HG03378 (cell line): ENCODE measurements around the gene SPATA31C2.
"Not testable (repeated sequence)": the region's sequence is repeated elsewhere in the genome, so short reads cannot be mapped to it uniquely, and the experiment has no call there.

Experiments used
- ATAC-seq: cut with Tn5 transposase; IDR thresholded peaks from one replicate; pipeline ENCODE4 v1.9.1; 2021; ENCODE audit warnings: mild to moderate bottlenecking, moderate library complexity; ENCODE audit not compliant: unreplicated experiment

SPATA31C2 gene

DNA sequence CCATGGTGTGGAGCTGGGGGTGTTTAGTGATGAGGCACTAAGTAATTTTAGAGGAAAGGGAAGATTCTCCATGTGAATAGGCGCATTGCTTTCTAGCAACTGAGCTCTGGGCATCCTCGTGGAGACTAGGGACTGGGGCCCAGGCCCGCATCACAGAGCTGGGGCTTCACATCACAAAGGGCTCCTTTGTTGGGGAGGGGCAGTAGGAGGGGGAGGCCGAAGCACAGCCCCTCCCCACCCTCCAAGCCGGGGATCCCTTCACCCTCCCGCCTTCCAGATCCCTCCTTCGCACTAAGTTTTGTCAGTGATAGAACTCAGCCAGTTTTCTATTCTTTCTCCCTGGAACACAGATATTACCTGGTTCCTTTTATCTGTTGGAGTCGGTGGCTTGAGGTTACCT is at the start of gene SPATA31C2:
Gene SPATA31C2 (minus strand): TSS at position 101 of the 400 bp plus-strand sequence. CDS start 29 bp downstream, at position 72.
- not testable (repeated sequence) for ATAC-seq

DNA sequence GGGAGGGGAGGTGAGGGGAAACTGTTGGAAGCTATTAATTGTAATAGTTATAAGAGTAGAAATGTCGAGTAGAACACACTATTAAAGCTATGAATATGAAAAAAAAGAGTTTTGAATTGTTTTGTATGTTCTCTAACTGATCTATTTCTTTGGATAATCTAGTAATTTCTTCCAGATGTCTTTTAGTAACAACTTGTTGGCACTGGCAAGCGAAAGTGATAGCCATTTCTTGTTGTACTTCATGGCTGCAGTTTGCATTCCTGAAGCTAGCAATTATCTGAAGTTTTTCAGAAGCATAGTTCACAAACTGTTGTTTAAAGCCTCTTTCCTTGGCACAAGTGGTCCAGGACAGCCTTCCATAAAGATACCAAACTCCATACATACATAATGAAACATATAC is 49.4 kb upstream of the SPATA31C2 start:
- ATAC-seq: no peak

DNA sequence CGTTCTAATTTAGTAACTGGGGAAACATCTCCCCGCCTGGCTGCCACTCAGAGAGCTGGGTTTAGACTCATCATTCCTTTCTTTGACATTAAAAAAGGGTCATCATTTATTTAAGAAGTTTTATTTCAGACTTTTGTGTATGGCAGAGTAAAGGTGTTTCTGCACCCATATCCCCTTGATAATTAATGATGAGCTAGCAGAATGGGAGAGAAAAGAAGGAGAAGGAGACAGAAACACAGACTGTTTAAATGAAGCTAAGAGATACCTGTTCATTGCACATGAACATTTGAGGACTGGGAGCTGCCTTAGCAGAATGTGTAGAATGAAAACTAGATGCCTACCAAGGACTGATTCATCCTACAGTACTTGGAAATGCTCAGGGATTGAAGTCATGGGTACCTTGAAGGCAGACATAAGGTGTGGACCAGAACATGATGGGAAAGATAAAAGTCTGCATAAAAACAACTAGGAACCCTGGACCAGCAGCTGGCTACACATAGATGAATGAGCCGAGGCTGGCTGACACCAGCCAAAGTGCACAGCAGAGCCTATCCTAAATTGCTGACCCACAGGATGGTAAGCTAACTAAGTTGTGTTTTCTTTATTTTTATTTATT is 48.3 kb upstream of the SPATA31C2 start:
- no peak for ATAC-seq

DNA sequence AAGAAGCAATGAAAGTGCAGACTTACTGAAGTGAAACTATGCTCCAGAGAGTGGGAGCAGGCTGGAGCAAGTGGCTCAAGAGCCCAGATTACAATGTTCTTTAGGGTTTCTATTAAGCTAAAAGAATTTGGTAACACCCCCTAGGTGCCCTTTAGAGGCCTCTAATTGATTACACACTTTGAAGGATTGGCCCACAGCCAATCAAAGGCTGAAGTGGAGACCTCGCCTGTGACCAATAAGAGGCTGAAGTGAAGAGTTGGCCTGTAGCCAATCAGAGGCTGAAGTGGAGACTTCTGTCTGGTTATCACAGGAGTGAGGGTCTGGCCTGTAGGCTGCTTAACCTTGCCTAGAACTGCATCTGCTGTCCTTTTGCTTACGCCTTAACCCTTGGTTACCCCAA is 46.7 kb upstream of the SPATA31C2 start:
- ATAC-seq: no peak

DNA sequence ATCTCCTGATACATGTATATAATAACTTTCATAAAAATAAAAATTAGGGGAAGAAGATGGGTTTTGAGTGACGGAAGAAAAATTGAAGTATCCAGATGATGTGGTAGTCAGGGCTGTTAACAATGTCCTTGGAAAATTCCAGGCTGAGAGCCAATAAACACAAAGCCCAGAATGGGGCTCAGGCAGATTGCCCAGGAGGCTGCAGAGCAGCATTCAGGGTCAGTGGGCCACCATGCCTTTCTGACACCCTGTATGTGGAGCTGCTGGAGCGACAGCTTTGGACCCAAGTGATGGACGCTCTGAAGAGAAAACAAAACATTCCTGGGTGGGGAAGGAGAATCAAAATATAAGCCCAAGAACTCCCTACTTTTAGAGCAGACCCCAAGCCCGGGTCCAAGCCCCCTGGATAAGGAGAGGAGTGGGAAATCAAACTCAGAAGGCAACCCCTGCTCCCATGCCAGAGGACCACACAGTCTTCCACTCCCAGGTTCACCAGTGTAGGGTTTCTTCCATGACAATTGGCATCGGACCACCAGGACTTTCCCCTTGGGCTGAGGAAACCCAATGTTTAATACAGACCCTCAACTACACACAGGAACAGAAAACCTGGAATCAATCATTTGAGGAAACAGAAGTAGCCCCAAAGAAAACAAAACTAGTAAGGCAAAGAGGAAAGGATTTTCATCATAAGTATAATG is 45.7 kb upstream of the SPATA31C2 start:
- ATAC-seq: no peak

DNA sequence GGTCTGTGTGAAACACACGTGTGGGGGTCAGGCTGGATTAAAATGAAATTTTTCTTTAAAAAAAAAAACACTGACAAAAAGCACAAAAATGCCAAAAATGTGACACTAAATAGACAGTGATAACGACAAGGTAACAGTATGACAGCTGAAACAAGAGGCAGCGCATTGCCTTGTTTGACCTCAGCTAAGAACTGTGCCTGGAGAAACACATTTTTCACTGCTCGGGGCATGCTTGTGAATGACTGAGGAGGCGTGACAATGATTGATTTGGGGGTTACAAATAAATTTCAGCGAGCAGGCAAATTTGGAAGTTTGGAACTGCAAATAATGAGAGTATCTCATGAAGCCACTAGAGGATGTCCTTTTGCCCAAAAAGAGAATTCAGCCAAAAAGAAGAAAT is 44.2 kb upstream of the SPATA31C2 start:
- ATAC-seq: no peak

DNA sequence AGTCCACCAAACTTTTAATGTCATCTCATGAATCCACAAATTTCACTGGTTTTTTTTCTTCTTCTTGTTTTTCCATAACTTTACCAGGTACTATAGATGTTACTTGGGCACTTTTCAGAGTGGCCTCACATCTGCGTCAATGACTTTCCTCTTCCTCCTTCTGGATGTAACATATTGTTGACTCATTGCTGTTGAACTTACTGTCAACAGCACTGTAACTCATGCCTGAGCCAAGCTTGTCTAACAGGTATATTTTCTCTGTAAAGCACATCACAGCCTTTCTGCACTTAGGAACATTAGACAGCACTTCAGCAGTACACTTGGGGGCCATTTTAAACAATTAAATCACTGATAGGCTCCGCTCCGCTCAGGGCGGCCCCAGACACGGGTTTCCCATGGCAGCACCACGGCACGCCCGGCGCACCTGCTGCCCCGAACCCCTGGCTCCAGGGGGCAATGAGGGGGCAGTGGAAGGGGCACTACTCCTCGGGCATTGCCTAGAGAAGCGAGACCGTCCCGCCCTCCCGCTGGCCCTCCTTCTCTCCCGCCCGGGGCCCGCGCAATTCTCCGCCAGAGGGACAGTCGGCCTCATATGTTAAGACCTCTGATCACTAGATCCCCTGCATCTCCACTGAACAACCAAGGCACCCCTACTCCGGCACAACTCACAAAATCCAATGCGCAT is 41.9 kb upstream of the SPATA31C2 start:
- ATAC-seq: no peak

DNA sequence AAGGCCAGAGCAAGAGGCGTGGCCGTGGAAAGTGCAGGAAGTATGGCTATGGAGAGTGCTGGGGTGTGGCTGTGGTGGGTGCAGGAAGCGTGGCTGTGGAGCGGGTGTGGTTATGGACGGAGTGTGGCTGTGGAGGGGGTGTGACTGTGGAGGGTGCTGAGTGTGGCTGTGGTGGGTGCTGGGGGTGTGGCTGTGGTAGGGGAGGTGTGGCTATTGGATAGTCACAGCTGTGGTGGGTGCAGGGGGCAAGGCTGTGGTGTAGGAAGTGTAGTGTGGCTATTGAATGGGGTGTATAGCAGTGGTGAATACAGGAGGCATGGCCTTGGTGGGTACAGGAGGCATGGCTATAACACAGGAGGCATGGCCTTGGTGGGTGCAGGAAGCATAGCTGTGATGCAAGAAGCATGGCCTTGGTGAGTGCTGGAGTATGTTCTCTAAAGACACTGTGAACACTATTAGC is 40.8 kb upstream of the SPATA31C2 start:
- ATAC-seq: no peak

DNA sequence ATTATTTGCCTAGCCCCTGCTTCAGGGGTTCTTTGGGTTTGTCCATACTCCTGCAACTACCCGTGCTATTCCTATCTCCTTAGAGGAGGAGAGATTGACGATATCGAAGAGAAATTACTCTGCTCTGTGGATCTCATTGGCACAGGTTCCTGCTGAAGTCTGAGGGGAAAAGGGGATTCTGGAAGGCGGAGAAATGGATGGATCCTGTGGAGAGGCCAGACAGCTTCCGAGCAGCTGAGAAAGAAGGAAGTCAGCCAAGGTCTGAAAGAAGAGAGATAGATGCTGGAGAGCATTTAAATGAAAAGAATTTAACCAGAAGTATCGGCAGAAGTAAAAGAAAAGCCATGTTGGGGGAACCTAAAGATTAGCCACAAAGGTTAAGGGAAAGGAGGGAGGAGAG is 40.4 kb upstream of the SPATA31C2 start:
- no peak for ATAC-seq

DNA sequence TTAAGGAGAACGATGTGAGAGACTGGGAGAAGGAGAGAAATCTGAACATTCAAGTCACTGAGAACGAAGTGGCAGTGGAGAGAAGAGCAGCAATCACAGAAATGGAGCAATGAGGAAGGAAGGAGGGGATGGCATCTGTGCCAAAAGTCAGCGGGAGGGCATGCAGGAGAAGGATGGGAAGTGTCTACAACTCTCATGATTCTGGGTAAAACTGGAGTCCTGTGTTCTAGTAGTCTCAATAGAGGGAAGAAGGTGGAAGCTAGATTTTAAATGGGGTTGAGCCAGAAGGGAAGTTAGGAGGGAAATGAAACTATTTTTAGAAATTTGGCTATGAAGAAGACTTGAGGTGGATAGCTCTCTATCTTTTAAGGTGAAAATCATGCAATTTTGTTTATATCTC is 39.1 kb upstream of the SPATA31C2 start:
- no peak for ATAC-seq

DNA sequence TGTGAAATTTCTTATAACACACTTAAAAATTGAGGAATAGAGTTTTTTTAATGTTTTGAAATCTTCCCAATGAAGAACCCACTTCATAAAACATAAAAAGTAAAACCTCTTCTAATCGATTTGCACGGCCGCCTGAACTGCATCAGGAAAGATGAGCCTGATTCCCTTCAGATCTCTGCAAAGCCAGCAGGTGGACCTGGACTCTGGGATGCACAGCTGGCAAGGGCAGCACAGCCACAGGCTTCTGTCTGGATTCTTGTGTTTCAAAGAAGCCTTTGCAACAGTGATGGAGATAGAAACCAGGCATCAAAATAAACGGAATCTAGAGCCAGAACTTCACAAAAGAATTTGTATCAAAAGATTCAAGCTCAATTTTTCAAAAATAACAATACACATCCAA is 36.0 kb upstream of the SPATA31C2 start:
- no peak for ATAC-seq

DNA sequence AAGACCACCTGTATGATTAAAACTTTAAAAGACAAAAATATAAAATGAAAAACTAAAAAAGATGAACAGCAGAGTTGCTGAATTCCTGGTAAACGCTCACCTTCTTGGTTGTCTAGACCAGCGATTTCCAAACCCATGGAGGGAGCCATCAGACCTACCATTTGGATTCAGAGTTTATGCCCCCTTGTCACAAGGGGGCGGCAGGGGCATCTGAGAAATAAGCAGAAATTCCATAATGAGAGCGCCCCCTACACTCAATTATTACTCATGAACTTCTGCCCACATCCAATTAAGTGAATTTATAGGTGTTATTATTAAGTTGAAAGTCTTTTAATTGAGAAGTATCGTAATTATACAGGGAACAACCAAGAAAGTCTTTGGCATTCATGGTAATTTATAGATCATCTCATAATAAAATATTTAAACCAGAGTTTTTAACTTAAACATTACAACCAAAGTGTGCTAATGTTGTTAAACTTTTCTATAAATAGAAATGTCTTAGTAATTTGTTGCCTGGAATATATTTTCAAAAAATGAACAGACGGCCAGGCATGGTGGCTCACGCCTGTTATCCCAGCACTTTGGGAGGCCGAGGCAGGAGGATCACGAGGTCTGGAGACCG is 35.2 kb upstream of the SPATA31C2 start:
- no peak for ATAC-seq

DNA sequence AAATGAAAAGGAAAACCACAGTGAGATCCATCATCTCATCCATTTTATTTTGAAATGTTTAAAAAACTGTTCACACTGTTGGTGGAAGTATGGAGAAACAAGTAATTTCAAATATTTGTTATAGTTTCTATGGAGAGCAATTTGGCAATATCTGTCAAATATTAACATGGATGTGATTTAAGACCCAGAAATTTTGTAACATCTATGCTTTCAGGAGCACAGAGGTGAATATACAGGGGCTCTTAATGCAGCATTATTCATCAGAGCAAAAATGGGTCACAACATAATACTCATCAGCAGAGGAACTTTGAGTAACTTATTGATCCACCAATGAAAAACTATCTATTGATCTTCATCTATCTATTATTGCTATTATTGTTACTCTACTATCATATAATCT is 31.4 kb upstream of the SPATA31C2 start:
- ATAC-seq: no peak

DNA sequence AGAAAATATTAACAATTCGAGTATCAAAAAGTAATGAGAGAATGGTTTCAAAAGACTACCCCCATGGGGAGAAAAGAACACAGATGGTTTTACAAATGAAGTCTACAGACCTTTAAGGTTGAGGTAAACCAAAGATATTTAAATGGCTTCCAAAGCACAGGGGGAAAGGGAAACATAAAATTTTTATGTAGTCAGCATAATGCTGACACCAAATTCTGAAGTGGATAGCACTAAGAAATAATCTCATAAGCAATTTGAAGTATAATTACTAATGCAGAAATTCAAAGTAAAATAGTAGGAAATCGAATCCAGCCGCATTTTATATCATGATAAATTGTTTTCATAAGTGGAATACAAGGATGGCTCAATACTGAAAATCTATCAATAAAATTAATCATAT is 30.3 kb upstream of the SPATA31C2 start:
- ATAC-seq: no peak

DNA sequence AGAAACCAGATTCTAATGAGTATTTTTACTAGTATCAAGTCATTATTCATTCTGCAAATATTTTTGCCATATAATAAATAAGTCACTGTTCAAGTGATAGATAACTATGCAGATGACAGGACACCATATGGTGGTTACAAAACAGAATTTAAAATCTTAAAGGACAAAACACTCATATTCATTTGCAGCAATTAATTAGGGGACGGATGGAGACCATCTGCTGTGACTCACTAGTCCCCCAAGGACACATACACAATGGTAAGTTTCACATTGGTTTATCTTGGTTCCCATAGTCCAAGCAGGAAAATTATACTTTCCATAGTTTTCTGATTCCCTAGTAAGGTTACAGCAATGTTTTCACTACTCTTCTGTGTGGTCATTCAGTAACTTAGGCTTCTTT is 28.4 kb upstream of the SPATA31C2 start:
- no peak for ATAC-seq

DNA sequence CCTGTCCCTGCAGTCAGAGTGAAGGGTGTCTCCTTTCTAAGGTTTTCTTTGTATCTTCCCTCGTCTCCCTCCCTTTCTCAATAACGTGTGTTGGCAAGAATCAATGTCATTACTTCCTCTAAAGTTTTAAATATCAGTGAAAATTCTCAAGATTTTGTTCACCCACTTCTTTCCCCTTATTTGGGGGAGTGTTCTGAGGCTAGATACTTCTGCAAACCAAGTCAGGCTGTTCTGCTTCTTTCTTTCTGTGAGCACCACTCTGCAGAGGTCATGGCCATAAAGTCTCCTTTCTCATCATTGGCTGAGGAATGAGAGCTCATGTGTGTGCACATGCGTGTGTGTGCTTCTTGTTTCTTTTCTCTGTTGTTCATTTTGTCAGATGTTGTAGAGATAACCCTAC is 26.6 kb upstream of the SPATA31C2 start:
- no peak for ATAC-seq

DNA sequence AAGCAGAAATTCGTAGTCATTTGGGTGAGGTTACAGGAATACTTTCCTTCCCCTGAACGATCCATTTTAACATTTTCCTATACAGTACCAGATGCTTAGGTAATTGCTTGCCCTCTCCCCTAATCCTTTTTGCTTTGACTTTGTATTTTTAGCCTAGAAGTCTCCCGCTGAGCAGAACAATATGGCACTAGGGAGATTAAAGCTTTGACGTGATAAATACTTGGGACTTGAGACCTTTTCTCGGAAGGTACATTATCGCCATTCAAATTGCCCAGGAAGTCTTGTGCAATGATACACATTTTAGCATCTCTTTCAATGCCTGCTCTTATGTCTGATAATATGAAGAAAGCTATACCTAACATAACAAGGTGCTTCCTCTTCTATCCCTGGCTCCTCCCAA is 22.9 kb upstream of the SPATA31C2 start:
- ATAC-seq: no peak

DNA sequence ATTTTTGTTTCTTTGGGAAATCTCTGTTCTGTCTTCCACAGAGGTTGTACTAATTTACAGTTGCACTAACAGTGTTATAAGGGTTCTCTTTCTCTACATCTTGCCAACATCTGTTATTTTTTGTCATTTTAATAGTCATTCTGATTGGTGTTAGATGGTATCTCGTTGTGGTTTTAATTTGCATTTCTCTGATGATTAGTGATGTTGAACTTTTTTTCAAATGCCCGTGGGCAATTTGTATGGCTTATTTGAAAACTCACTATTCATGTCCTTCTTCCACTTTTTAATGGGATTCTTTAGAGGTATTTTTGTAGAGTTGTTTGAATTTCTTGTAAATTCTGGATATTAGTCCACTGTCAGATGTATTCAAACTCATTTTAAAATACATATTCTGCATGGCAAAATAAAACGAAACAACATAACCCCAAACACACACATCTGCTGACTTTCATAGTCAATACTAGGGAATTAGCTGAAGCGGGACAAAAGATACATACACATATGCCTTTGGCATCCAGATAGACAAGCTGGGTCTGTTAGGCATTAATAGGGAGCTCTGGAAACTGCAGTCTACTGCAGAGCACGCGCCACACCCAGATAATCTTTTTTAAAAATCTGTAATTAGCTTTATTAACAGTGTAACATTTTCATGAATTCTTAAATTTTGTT is 5.8 kb upstream of the SPATA31C2 start:
- no peak for ATAC-seq

DNA sequence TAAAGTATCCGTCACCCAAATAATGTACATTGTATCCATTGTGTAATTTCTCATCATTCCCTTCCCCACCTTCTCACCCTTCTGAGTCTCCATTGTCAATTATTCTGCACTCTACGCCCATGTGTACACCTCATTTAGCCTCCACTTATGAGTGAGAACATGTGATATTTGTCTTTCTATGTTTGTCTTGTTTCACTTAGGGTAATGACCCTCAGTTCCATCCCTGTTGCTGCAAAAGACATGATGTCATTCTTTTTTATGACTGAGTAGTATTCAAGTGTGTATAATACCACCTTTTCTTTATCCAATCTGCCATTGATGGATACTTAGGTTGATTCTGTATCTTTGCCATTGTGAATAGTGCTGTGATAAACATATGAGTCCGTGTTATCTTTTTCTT is 4.9 kb upstream of the SPATA31C2 start:
- no peak for ATAC-seq

DNA sequence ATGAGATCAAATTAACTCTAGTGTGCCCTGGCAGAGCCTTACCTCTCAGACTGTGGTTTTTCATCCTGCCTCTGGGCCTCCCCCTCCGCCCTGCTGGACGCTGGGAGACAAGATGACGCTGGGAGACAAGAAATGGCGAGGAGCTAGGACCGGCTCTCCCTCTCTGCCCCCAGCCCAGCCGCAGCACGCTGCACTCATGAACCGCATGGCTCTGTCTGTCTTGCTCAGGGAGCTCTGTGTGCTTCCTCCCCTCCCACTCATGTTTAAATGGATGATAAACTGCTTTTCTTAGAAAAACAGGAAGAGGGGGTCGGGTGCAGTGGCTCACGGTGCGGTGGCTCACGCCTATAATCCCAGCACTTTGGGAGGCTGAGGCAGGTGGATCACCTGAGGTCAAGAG is 4.7 kb downstream of the SPATA31C2 start:
- ATAC-seq: not testable (repeated sequence)

DNA sequence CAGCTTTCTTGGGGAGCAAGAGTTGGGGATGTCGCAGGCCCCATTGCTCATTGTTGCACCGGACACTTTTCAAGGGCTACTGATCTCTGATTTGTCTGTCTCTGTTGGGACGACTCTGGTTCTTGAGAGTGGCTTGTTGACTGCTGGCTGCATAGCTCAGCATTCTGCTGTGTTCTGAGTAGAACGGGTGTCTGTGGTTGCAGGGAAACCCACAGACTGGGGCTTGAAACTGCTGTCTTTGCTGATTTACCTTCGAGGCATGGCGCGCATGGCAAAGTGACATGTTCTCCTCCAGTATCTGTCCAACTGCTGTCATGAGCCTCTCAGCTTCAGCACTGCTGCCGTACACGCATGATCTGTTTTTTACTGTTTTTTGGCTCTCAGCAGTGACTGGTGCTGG is 8.7 kb downstream of the SPATA31C2 start:
- ATAC-seq: not testable (repeated sequence)
